B cell (primary cell): ENCODE measurements around the gene DZIP1L. TPM values are rescaled to one million over a fixed set of nuclear protein-coding genes. Genes with fewer than 3 reads are reported as not detected.

Experiments used
- ATAC-seq: fragments of 200-7000 bp; cut with Tn5 transposase; one replicate; pipeline ENCODE4 v1.10.0; 2021; ENCODE audit warnings: low read depth, mild to moderate bottlenecking, moderate number of reproducible peaks, moderate library complexity
- CTCF ChIA-PET: fragments of 350-600 bp; sonication (Branson Sonifier 250); formaldehyde crosslinking; loops from one replicate; lab custom pipeline; 2021; ENCODE audit warnings: antibody characterized with exemption, inconsistent platforms; lab: Charles Lee
- POLR2A ChIA-PET: fragments of 350-600 bp; sonication (Branson Sonifier 250); formaldehyde crosslinking; loops from one replicate; lab custom pipeline; 2021; ENCODE audit warnings: antibody characterized with exemption; lab: Charles Lee
- DNase-seq: peaks from one replicate; pipeline ENCODE4 v3.0.0; 2013
- H2AFZ ChIP-seq: 2 replicates; pipeline ENCODE4 v1.6.1; 2012; ENCODE audit warnings: mild to moderate bottlenecking, low read depth, low read length; ENCODE audit not compliant: insufficient read depth, poor library complexity, severe bottlenecking
- H3K27ac ChIP-seq, 2 donors: 1 replicate in 1 of 2; 2 replicates in 1 of 2; pipeline ENCODE4 v1.5.1; 2012 to 2013; ENCODE audit warnings: low read length in 2 of 2, mild to moderate bottlenecking in 2 of 2, moderate library complexity in 1 of 2
- H3K27me3 ChIP-seq, 4 experiments: fragments of 200-600 bp in 1 of 4; sonication (generic) in 1 of 4; replicated peaks in 1 of 4; 1 replicate in 2 of 4; 2 replicates in 2 of 4; pipeline versions ENCODE4 v1.6.1 to v1.7.0; 2013 to 2016; ENCODE audit warnings: low read length in 3 of 4, mild to moderate bottlenecking in 2 of 4, mixed read lengths in 1 of 4, moderate library complexity in 1 of 4; ENCODE audit not compliant: insufficient read depth in 4 of 4, control insufficient read depth in 3 of 4; ENCODE audit errors: control extremely low read depth in 1 of 4
- H3K36me3 ChIP-seq, 2 experiments: replicated peaks in 1 of 2; 1 replicate in 1 of 2; 2 replicates in 1 of 2; pipeline versions ENCODE4 v1.6.1 to v1.7.1; 2013; ENCODE audit warnings: low read length in 1 of 2; ENCODE audit not compliant: insufficient read depth in 2 of 2, control insufficient read depth in 1 of 2; ENCODE audit errors: control extremely low read depth in 1 of 2, extremely low read depth in 1 of 2
- H3K4me1 ChIP-seq, 2 donors: fragments of 200-600 bp in 1 of 2; sonication (generic) in 1 of 2; 1 replicate in 1 of 2; 2 replicates in 1 of 2; pipeline versions ENCODE4 v1.5.1 to v1.6.1; 2013 to 2017; ENCODE audit warnings: low read length in 2 of 2; ENCODE audit not compliant: control insufficient read depth in 2 of 2, insufficient read depth in 2 of 2
- H3K4me2 ChIP-seq: replicated peaks from 2 replicates; pipeline ENCODE3; 2012; ENCODE audit warnings: mild to moderate bottlenecking, low read depth, low read length; ENCODE audit not compliant: poor library complexity, severe bottlenecking
- H3K4me3 ChIP-seq, 5 experiments: fragments of 200-600 bp in 1 of 5; sonication (generic) in 1 of 5; 1 replicate in 3 of 5; 2 replicates in 2 of 5; pipeline versions ENCODE4 v1.5.1 to v1.7.0; 2011 to 2016; ENCODE audit warnings: low read length in 4 of 5, mild to moderate bottlenecking in 4 of 5, low read depth in 2 of 5, control low read depth in 1 of 5, moderate library complexity in 1 of 5; ENCODE audit not compliant: insufficient read depth in 1 of 5; ENCODE audit errors: control extremely low read depth in 1 of 5, extremely low read depth in 1 of 5
- H3K79me2 ChIP-seq: fragments of 200-600 bp; sonication (generic); one replicate; pipeline ENCODE4 v1.6.0; 2016; ENCODE audit warnings: low read length; ENCODE audit not compliant: control insufficient read depth, insufficient read depth
- H3K9ac ChIP-seq: fragments of 200-600 bp; sonication (generic); 2 replicates; pipeline ENCODE4 v1.6.1; 2017; ENCODE audit warnings: mild to moderate bottlenecking, low read length, moderate library complexity
- H3K9me3 ChIP-seq, 3 donors: one replicate each; pipeline versions ENCODE4 v1.6.1 to v1.7.1; 2013; ENCODE audit warnings: low read length in 2 of 3; ENCODE audit not compliant: control insufficient read depth in 2 of 3, insufficient read depth in 1 of 3; ENCODE audit errors: control extremely low read depth in 1 of 3
- H4K20me1 ChIP-seq: 2 replicates; pipeline ENCODE4 v1.6.0; 2012; ENCODE audit warnings: mild to moderate bottlenecking, low read length; ENCODE audit not compliant: insufficient read depth, control insufficient read depth, poor library complexity, severe bottlenecking
- H3K27ac Mint-ChIP-seq: one replicate; pipeline ENCODE4 v1.8.0; 2021; ENCODE audit warnings: mixed read lengths
- H3K27me3 Mint-ChIP-seq: one replicate; pipeline ENCODE4 v1.8.0; 2021; ENCODE audit warnings: mixed read lengths
- H3K4me1 Mint-ChIP-seq: one replicate; pipeline ENCODE4 v1.8.0; 2021; ENCODE audit warnings: mixed read lengths
- H3K4me3 Mint-ChIP-seq: one replicate; pipeline ENCODE4 v1.8.0; 2021; ENCODE audit warnings: mixed read lengths
- H3K9me3 Mint-ChIP-seq: one replicate; pipeline ENCODE4 v1.8.0; 2022; ENCODE audit warnings: mixed read lengths; ENCODE audit not compliant: insufficient read depth
- EZH2 ChIP-seq: IDR thresholded peaks from 2 replicates; pipeline ENCODE4 v1.6.1; 2012; ENCODE audit warnings: borderline replicate concordance, low read depth, mild to moderate bottlenecking, moderate library complexity, low read length; ENCODE audit not compliant: insufficient read depth, poor library complexity, severe bottlenecking
- WGBS: methylation state at CpG from one replicate; pipeline ENCODE4 v1.1.5; 2013; ENCODE audit warnings: missing lambda C conversion rate; ENCODE audit not compliant: insufficient coverage; 5-methylcytosine and 5-hydroxymethylcytosine counted together
- intact Hi-C: fragments of 100-400 bp; cut with micrococcal nuclease; formaldehyde crosslinking; loops from one replicate; pipeline ENCODE4 v1.10.0; 2022
- polyA plus RNA-seq: library from polyadenylated mRNA; depleted of rRNA; stranded (reverse); fragments of >200 nt; gene quantifications from 2 replicates; pipeline ENCODE4 v1.2.3, GENCODE V29; 2012
- total RNA-seq, 2 donors: library from RNA; stranded (reverse); fragments of 120-200 nt in 1 of 2; gene quantifications; 1 replicate in 1 of 2; 2 replicates in 1 of 2; pipeline versions ENCODE4 v1.2.3 to v1.2.4, GENCODE V29; 2013 to 2022
- TF ChIP-seq, protein P1 (sequence below): fragments of 200-600 bp; IDR thresholded peaks from one replicate; pipeline ENCODE4 v1.8.0; 2022; ENCODE audit warnings: antibody characterized with exemption, mild to moderate bottlenecking

DZIP1L gene
- total and polyA plus RNA-seq, 2 donors (not counting 1 experiment from before 2014, with no cell fraction given), result not detected

DNA sequence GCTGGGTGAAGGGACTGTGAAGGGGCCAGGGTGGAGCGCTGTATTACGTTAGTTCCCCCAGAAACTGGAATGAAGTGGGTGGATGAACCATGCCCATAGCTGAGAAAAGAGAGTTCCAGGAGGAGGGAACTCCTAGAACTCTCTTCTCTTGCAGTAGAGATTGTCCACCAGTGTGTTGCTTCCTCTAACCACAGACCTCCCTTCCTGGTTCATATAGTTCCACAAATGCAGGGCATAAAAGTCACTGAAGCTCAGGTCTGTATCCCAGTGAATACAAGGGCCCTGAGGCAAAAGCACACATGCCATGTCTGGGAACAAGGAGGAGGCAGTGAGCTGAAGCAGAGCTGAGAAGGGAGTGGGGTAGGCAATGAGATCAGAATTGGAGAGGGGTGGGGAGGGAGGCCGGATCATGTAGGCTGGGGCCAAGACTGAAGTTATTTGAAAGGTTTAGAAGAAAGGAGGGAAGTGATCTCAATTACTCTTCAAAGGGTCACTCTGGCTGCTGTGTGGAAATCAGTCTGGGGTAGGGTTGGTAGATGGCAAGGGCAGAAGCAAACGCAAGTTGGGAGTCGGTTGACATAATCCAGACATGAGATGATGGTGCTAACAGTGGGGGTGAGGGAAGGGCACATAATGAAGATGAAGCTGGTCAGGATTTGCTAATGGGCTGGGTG is 10.3 kb upstream of the DZIP1L start:
- no peak overlapping the region for H3K4me2 ChIP-seq
- no peak overlapping the region for H3K4me3 Mint-ChIP-seq
- H3K4me1 ChIP-seq, result no peaks in the 10 kb centered on the region
- no peak overlapping the region for H3K27ac ChIP-seq
- H2AFZ ChIP-seq, result no peak overlapping the region
- H3K27me3 Mint-ChIP-seq, result peaks cover 4% of the 10 kb centered on the region
- TF ChIP-seq, protein P1, sequence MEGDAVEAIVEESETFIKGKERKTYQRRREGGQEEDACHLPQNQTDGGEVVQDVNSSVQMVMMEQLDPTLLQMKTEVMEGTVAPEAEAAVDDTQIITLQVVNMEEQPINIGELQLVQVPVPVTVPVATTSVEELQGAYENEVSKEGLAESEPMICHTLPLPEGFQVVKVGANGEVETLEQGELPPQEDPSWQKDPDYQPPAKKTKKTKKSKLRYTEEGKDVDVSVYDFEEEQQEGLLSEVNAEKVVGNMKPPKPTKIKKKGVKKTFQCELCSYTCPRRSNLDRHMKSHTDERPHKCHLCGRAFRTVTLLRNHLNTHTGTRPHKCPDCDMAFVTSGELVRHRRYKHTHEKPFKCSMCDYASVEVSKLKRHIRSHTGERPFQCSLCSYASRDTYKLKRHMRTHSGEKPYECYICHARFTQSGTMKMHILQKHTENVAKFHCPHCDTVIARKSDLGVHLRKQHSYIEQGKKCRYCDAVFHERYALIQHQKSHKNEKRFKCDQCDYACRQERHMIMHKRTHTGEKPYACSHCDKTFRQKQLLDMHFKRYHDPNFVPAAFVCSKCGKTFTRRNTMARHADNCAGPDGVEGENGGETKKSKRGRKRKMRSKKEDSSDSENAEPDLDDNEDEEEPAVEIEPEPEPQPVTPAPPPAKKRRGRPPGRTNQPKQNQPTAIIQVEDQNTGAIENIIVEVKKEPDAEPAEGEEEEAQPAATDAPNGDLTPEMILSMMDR, result no peak
- TF ChIP-seq EZH2, result no peak
- no peaks in the 10 kb centered on the region for H3K9me3 ChIP-seq
- no peak overlapping the region for H3K27ac Mint-ChIP-seq
- no peaks in the 10 kb centered on the region for H4K20me1 ChIP-seq
- H3K36me3 ChIP-seq, result no peaks in the 10 kb centered on the region
- ATAC-seq, result no peak
- POLR2A ChIA-PET, result no interaction called here
- CTCF ChIA-PET, result no interaction called here
- no peak overlapping the region for H3K4me3 ChIP-seq
- DNase-seq, result no peak
- peaks cover 0 to 8% (median 0%) of the 10 kb centered on the region in 4 experiments for H3K27me3 ChIP-seq
- H3K9me3 Mint-ChIP-seq, result no peaks in the 10 kb centered on the region
- no peaks in the 10 kb centered on the region for H3K4me1 Mint-ChIP-seq
- intact Hi-C loops, result no loop called here
- WGBS, result 93% methylated on average over 5 of the region's 5 CpGs
- no peaks in the 10 kb centered on the region for H3K79me2 ChIP-seq
- H3K9ac ChIP-seq, result no peak overlapping the region

DNA sequence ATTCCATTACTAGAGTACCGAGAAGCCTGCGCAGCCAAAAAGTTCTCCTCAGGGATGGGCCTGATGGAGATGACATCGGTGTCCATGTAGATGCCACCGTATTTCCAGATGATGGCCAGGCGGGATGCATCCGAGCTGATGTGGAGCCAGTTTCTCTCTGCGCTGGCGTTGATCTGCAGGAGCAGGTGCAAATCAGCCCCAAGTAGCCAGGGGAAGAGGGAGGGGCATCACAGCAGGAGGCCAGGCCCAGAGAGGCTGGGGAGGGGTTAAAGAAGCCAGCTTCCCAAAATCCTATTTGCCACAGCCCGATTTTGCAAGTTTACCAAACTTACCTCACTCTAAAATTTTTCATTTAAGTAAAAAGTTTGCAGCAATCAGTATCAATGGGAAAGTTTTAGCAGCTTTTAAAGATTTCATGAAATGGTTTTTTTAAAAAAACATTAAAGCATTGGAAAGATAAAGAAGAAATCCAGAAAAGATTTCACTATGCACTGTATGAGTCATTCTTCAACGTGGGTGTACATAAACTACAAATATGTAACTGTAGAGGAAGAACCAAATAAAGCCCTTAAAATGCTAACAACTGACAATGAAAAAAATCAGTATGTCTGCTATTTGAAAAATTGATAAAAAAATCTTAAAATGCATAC is 9.4 kb upstream of the DZIP1L start:
- Histone ChIP-seq H3K27me3 (peaks cover 0 to 8% (median 0%) of the 10 kb centered on the region in 4 experiments), H3K9me3 (no peaks in the 10 kb centered on the region), H3K36me3 (no peaks in the 10 kb centered on the region), H3K4me2 (no peak overlapping the region), H3K4me1 (no peaks in the 10 kb centered on the region), H3K79me2 (no peaks in the 10 kb centered on the region), H3K9ac (no peak overlapping the region), H4K20me1 (no peaks in the 10 kb centered on the region), H3K4me3 (no peak overlapping the region), H2AFZ (no peak overlapping the region), H3K27ac (no peak overlapping the region)
- no peak for ATAC-seq
- Mint-ChIP-seq H3K4me3 (no peak overlapping the region), H3K4me1 (no peaks in the 10 kb centered on the region), H3K27me3 (peaks cover 9% of the 10 kb centered on the region), H3K9me3 (no peaks in the 10 kb centered on the region), H3K27ac (no peak overlapping the region)
- POLR2A ChIA-PET, result no interaction called here
- CTCF ChIA-PET, result no interaction called here
- TF ChIP-seq, protein P1, result no peak
- TF ChIP-seq EZH2, result no peak
- intact Hi-C loops, result no loop called here
- 100% methylated on average over 5 of the region's 10 CpGs for WGBS
- no peak for DNase-seq
